Fibroblast of skin of left quadriceps (primary cell): ENCODE results near the gene DMD.

Experiments
- DNase-seq, 2 experiments: peaks; one replicate each; pipeline ENCODE4 v3.0.0-alpha.2; 2013; ENCODE audit warnings: low read depth in 2 of 2

The DMD gene

GRCh38 chrX:31713120-31713519 lies 1498.2 kb downstream of the DMD start:
- no peak for DNase-seq

- no peak for DNase-seq
Measured at GRCh38 chrX:31711166-31711565, 1500.2 kb downstream of the DMD start.

DNA sequence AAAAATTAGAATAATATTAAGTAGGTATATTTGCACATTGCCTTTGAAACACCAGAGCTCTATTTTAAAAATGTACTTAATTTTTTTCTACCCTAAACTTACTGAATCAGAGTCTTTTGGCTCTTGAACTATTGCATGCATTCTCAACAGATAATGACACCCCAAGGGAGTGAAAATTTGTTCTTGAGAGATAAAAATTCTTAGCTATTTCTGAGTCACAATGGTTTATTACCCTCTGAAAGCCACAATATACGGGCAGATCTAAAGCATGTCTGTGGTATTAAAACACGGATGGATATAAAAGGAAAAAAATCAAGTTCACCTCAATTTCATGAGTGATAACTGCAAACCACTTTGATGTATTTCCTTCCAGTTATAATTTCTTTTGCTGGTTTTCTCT lies 1503.2 kb downstream of the DMD start:
- DNase-seq: peak; percentile 20 to 25

DNA sequence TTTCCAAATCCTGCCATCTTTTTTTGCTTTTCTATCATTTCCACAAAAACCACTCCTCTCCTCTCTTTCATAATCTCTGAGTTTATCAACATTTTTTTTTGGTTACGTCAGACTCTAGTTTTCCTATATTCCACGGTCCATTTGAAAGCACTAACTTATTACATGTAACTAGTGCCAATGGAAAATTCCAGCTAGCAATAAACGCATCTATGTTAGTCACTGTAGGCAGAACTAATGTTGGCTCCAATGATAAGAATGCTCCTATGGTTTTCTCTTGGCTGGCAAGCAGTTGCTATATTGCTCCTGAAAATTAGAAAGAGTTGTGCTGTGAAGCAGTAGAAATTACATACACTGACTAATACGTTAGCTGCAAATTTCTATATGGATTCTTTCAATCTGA lies 1504.9 kb downstream of the DMD start:
- peak in 1 of 2 experiments; percentile 21 for DNase-seq

DNA sequence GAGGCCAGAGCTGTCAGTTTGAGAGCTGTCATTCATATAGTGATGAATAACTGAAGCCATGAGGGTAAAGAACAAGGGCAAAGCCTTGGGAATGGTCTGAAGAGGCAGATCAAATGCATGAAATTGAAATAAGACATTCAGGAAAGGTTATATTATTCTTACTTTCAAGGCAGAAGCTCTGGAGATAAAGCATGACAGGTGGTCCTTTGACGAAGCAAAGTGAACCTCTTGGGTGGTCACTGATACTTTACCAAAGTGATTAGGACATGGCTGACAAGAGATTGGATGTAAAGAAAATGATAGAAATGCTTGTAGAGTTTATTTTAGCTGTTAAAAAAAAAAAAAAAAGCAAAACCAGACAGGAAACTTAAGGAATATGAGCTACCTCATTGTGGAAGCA lies 1505.5 kb downstream of the DMD start:
- DNase-seq: no peak

GRCh38 chrX:31704938-31705337 lies 1506.4 kb downstream of the DMD start:
- no peak for DNase-seq

DNA sequence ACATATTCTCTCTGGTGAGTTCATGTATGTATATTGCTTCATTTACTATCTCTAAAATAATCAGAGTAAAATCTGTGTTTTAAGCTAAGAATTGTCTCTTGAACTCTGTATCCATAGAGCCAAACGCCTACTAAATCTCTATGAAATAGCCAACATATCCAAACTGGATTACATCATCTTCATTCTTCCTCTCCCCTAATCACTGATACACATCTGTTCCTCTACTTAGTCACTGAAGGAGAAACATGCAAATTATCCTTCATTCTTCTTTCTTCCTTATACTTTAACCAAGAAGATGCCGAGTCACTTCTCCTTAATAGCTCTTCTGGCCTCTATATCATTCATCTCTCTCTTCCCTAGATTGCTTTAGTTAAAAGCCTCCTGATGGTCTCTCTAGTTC lies 1509.1 kb downstream of the DMD start:
- DNase-seq: peak in 1 of 2 experiments; percentile 9

DNA sequence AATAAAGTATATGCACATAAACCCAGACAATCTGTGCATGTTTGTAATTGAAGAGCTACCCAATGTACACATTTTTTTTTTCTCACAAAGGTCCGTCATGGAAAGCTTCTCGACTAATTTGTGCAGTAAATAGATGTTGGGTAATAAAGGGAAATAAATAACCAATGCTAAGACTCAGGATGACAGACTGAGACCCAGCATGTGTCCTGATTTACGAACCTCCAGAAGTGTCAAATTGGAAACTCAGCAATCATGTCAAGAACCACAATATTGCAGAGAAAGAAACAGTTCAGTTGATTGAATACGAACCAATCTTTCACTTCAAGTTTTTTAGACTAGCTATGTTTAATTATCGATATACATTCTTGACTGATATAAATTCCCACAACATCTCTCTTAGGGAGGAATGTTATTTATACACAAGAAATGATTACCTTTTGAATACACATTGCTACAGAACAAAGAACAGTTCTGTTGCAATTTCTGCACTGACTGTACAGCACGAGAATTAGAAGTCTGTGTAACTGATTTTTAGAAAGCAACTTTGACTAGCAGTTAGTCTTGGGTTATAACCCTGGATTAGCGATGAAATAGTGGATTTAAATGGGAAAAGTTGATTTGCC lies 1513.9 kb downstream of the DMD start:
- no peak for DNase-seq

- DNase-seq: no peak
Measured at GRCh38 chrX:31679861-31680260, 1531.5 kb downstream of the DMD start.

GRCh38 chrX:31670245-31670644 lies 1541.1 kb downstream of the DMD start:
- no peak for DNase-seq

DNA sequence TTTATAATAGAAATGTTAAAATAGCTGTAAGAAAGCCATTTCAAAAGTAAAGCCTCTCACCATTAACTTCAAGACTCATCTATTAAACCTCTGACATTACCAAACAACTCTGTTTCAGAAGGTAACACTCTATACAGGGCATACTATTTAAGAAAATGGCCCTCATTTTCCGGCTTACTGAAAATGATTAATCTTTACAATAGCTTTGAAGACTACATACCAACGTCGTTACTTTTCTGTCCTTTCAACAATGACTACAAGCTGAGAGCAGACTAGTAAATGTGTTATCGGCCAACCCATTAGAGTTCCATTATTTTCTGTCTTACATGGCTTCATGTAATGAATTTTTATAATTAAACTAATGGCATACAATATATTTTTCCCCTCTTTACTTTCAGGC lies 1545.9 kb downstream of the DMD start:
- no peak for DNase-seq

- DNase-seq: no peak
Measured at GRCh38 chrX:31663172-31663571, 1548.2 kb downstream of the DMD start.

- no peak for DNase-seq
Measured at GRCh38 chrX:31661280-31661810, 1550.0 kb downstream of the DMD start.

- peak; percentile 7 to 16 for DNase-seq
Measured at GRCh38 chrX:31658360-31658759, 1553.0 kb downstream of the DMD start.

DNA sequence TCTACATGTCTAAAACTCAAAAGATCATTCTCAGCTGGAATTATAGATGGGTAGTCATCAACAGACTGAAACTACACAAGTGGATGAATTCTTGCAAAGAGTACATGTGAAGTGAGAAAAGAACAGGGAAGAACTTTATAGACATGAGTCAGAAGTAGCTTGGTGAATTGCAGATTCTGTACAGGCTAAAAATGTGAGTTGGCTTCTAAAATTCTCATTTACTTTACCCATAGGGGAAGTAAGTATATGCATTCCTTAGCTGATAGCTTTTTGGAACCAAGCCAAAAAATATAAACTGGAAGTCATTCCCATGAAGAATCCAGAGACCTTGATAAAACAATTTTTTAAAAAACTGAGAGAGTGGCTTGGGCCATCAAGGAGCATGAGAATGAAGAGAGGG lies 1555.3 kb downstream of the DMD start:
- peak; percentile 10 to 14 for DNase-seq

GRCh38 chrX:31653422-31653821 lies 1557.9 kb downstream of the DMD start:
- no peak for DNase-seq

GRCh38 chrX:31652650-31653049 lies 1558.7 kb downstream of the DMD start:
- DNase-seq: no peak

DNA sequence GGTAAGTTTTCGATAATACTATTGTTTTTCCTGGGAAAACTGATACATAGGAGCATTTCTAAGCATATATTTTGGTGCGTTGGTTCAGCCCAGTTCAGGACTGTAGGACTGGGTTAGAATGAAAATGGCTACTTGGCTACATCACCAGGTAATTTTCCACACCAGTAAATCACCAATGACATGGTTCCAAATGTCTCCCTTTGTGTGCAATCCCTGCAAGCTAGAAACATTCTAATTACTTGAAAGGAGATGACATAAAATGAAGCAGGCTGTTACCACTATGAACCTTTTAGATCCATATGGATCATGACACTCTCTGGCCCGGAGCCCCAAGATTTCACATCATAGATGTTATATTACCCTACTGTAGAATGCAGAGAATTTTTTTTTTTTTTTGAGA lies 1562.1 kb downstream of the DMD start:
- DNase-seq: no peak

GRCh38 chrX:31633349-31633748 lies 1578.0 kb downstream of the DMD start:
- no peak for DNase-seq

GRCh38 chrX:31629195-31629594 lies 1582.2 kb downstream of the DMD start:
- DNase-seq: no peak

- peak; percentile 78 for DNase-seq
Measured at GRCh38 chrX:31609130-31609529, 1602.2 kb downstream of the DMD start.

GRCh38 chrX:31608638-31609037 lies 1602.7 kb downstream of the DMD start:
- no peak for DNase-seq

DNA sequence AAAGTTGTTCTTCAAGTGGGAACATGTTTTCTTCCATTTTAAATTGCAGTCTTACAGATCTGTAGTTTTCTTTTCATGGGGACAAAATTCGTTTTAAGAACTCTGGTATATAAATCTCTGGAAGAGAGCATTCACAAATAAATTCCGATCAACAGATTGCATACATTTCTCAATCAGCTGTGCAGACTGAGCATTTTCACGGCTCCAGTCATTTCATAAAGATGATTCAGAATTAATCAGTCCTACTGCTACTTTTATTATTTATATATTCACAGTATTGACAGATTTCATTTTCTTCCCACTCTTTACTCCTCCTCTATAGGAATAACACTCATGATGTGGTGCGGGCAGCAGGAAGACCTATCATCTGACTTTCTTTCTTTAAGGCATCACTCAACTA lies 1604.6 kb downstream of the DMD start:
- no peak for DNase-seq

GRCh38 chrX:31604629-31605221 lies 1606.6 kb downstream of the DMD start:
- DNase-seq: no peak
